MCF 10A (cell line): ENCODE results near the gene ASB2. TPM values are rescaled to one million over a fixed set of nuclear protein-coding genes. Genes with fewer than 3 reads are reported as not detected.
A peak's percentile ranks its signal among the peaks of the same experiment; 100 is the strongest.

ENCODE experiments used
- BruUV-seq: library from RNA; stranded (reverse); fragments of 400-500 nt; replicated peaks from 2 replicates; lab custom pipeline; 2021; lab: Mats Ljungman, UMichigan
- CTCF ChIA-PET: fragments of 300-600 bp; sonication (Branson Sonifier 250); formaldehyde crosslinking; extraction: SDS; loops from one replicate; lab custom pipeline; 2021; ENCODE audit warnings: antibody characterized with exemption, inconsistent platforms; lab: Yijun Ruan, JAX
- POLR2A ChIA-PET: fragments of 300-600, 350-650 bp; sonication (Branson Sonifier 250); formaldehyde crosslinking; extraction: SDS; loops from one replicate; lab custom pipeline; 2020; ENCODE audit warnings: antibody characterized with exemption, inconsistent platforms; lab: Yijun Ruan, JAX
- DNase-seq: peaks from one replicate; pipeline ENCODE4 v3.0.0-alpha.2; 2018; ENCODE audit not compliant: unreplicated experiment
- H3K27ac Mint-ChIP-seq: one replicate; pipeline ENCODE4 v1.8.0; 2022; ENCODE audit warnings: mild to moderate bottlenecking, low read depth, mixed read lengths; ENCODE audit not compliant: unreplicated experiment
- H3K27me3 Mint-ChIP-seq: one replicate; pipeline ENCODE4 v1.8.0; 2022; ENCODE audit warnings: mixed read lengths; ENCODE audit not compliant: insufficient read depth, unreplicated experiment
- H3K36me3 Mint-ChIP-seq: one replicate; pipeline ENCODE4 v1.8.0; 2022; ENCODE audit warnings: mild to moderate bottlenecking, moderate library complexity, mixed read lengths; ENCODE audit not compliant: insufficient read depth, unreplicated experiment
- H3K4me1 Mint-ChIP-seq: one replicate; pipeline ENCODE4 v1.8.0; 2022; ENCODE audit warnings: mixed read lengths; ENCODE audit not compliant: insufficient read depth, unreplicated experiment
- H3K4me3 Mint-ChIP-seq: one replicate; pipeline ENCODE4 v1.8.0; 2022; ENCODE audit warnings: mild to moderate bottlenecking, moderate library complexity, mixed read lengths; ENCODE audit not compliant: unreplicated experiment
- H3K9me3 Mint-ChIP-seq: one replicate; pipeline ENCODE4 v1.8.0; 2022; ENCODE audit warnings: mixed read lengths; ENCODE audit not compliant: unreplicated experiment
- intact Hi-C: fragments of 100-400 bp; cut with micrococcal nuclease; formaldehyde crosslinking; loops from 2 replicates; pipeline ENCODE4 v1.14.1; 2022
- total RNA-seq: library from RNA; stranded (reverse); gene quantifications from 2 replicates; pipeline ENCODE4 v1.2.3, GENCODE V29; 2022
- TF ChIP-seq, protein P1 (sequence below): fragments of 200-600 bp; IDR thresholded peaks from one replicate; pipeline ENCODE4 v1.8.0; 2022; ENCODE audit warnings: antibody characterized with exemption, mild to moderate bottlenecking; ENCODE audit not compliant: unreplicated experiment

Gene ASB2
- total RNA-seq, 1 experiment from 2014 or later: not detected

DNA sequence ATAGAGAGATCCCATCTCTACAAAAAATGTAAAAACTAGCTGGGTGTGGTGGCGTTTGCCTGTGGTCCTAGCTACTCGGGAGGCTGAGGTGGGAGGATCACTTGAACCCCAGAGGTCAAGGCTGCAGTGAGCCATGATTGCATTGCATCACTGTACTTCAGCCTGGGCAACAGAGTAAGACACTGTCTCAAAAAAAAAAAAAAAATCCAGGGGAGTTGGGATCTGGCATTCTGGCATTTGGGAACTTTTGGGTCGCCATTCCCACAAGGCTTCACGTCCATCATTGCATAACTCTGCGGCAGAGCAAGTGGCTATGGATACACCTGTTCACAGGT lies 83.9 kb downstream of the ASB2 start:
- Mint-ChIP-seq H3K4me1 (peaks cover 20% of the 10 kb centered on the region), H3K36me3 (no peaks in the 10 kb centered on the region), H3K4me3 (no peak overlapping the region), H3K27me3 (peaks cover 37% of the 10 kb centered on the region), H3K27ac (peak overlapping the region; percentile 32), H3K9me3 (no peaks in the 10 kb centered on the region)
- no peak for DNase-seq
- TF ChIP-seq, protein P1, sequence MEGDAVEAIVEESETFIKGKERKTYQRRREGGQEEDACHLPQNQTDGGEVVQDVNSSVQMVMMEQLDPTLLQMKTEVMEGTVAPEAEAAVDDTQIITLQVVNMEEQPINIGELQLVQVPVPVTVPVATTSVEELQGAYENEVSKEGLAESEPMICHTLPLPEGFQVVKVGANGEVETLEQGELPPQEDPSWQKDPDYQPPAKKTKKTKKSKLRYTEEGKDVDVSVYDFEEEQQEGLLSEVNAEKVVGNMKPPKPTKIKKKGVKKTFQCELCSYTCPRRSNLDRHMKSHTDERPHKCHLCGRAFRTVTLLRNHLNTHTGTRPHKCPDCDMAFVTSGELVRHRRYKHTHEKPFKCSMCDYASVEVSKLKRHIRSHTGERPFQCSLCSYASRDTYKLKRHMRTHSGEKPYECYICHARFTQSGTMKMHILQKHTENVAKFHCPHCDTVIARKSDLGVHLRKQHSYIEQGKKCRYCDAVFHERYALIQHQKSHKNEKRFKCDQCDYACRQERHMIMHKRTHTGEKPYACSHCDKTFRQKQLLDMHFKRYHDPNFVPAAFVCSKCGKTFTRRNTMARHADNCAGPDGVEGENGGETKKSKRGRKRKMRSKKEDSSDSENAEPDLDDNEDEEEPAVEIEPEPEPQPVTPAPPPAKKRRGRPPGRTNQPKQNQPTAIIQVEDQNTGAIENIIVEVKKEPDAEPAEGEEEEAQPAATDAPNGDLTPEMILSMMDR: no peak
- ChIA-PET POLR2A (no interaction called here), CTCF (interaction anchor here (0.6 to 2.8 kb wide), 13 partner anchors 10 to 694 kb away, joined by 3 to 58 read pairs (median 3); no protein-coding TSS in a partner anchor)
- no TSS peak for BruUV-seq
- intact Hi-C loops: loop anchor here (10.0 kb wide), 1 partner anchor 108 kb away; the partner anchor contains the start of gene PRIMA1

DNA sequence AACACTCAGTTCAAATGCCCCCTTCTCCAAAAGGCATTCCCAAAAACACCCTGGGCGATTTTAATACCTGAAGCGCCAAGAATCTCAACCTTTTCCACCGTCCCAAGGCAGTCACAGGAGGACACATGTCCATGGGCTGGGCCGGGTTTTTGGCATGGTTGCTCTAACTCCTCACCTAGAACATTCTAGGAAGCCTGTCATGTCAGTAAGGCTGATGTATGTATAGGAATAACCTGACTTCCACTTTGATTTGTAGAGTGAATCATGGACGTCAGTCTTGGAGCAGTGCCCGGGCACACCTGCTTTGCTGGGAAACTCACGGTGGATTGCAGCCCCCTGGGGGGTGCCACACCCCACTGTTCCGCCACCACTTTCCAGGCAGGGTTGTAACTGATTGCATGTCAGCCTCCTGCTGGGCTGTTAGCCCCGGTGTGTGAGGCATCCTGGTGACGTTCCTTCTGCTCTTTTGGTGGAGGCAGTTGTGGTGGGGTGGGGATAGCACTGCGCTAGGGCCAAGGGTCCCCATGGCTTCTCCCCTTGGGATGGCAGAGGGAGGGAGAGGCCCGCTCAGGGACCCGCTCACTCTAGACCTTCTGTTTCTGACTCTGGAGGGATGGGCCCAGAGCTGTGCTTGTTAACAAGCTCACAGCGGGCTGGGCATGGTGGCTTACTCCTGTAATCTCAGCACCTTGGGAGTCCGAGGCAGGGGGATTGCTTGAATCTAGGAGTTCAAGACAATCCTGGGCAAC lies 84.4 kb downstream of the ASB2 start:
- intact Hi-C loops: loop anchor here (10.0 kb wide), 1 partner anchor 107 kb away; the partner anchor contains the start of gene PRIMA1
- Mint-ChIP-seq H3K4me1 (peaks cover 20% of the 10 kb centered on the region), H3K4me3 (no peak overlapping the region), H3K27me3 (peaks cover 43% of the 10 kb centered on the region), H3K27ac (peak overlapping the region; percentile 32), H3K36me3 (no peaks in the 10 kb centered on the region), H3K9me3 (no peaks in the 10 kb centered on the region)
- BruUV-seq: no TSS peak
- ChIA-PET CTCF (interaction anchor here (0.6 to 2.8 kb wide), 11 partner anchors 10 to 693 kb away, joined by 3 to 58 read pairs (median 3); no protein-coding TSS in a partner anchor), POLR2A (no interaction called here)
- DNase-seq: peak; percentile 95
- TF ChIP-seq, protein P1: no peak

DNA sequence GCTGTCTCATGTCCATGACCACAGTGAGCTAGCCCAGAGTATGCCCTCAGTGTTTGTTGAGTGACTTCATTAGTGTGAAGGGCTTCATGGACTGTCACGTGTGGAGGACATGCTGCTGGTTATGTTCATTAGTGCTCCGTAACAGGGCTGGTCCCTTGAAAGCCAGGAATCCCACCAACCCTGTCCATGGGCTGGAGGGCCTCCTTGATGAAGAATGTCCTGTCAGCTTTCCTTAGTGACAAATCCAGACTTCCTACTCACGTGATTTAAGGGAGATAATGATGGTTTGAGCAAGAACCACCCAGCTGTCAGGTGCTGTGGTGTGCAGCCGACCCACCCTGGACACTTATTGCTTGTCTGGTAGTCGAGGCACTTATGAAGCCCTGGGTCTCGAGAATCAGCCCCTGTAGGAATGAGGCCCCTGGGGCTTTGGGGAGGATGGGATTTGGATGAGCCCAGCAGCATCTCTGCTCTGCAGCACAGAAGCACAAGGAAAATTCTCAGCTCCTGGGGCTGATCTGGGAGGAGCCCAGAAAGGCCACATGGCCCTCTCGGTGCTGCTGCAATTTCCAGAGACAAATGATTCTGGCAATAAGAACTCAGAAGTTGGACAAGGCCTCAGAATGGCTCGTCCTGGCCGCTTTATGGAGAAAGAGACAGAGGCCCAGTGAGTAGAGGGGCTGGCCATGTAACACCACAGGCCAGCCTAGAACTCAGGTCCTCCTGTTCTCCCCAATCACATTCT lies 86.5 kb downstream of the ASB2 start:
- CTCF ChIA-PET: interaction anchor here (0.6 to 2.8 kb wide), 6 partner anchors 44 to 1261 kb away, joined by 3 to 33 read pairs (median 3); no protein-coding TSS in a partner anchor
- TF ChIP-seq, protein P1: no peak
- BruUV-seq: no TSS peak
- Mint-ChIP-seq H3K27me3 (peaks cover 63% of the 10 kb centered on the region), H3K27ac (no peak overlapping the region), H3K9me3 (no peaks in the 10 kb centered on the region), H3K4me3 (no peak overlapping the region), H3K4me1 (peaks cover 14% of the 10 kb centered on the region), H3K36me3 (no peaks in the 10 kb centered on the region)
- POLR2A ChIA-PET: no interaction called here
- DNase-seq: no peak
- intact Hi-C loops: loop anchor here (10.0 kb wide), 1 partner anchor 105 kb away; the partner anchor contains the start of gene PRIMA1

DNA sequence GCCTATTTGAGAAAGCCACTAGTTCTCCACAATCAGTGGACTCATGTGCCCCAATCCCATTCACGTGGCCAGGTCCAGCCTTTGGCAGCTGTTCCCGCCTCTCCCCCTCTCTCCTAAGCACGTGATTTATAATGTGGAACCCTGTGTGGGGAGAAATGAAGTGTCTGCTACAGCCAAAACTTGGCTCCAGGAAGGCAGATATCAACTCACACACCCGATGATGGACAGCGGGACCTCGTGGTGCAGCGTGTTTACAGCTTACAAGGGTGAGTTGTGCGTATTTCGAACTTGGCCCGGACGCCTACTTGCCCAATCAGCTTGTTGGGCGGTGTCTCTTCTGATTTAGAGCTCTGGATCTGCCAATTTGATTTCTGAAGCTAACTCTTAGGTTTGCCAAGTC lies 87.4 kb downstream of the ASB2 start:
- TF ChIP-seq, protein P1: no peak
- Mint-ChIP-seq H3K36me3 (no peaks in the 10 kb centered on the region), H3K4me1 (peaks cover 14% of the 10 kb centered on the region), H3K9me3 (no peaks in the 10 kb centered on the region), H3K27me3 (peaks cover 70% of the 10 kb centered on the region), H3K4me3 (no peak overlapping the region), H3K27ac (no peak overlapping the region)
- no TSS peak for BruUV-seq
- intact Hi-C loops: no loop called here
- CTCF ChIA-PET: interaction anchor here (0.7 to 2.8 kb wide), 5 partner anchors 19 to 801 kb away, joined by 3 to 33 read pairs (median 4); no protein-coding TSS in a partner anchor
- POLR2A ChIA-PET: interaction anchor here (0.8 kb wide), 1 partner anchor 9 kb away, joined by 3 read pairs; no protein-coding TSS in a partner anchor
- DNase-seq: no peak
